HG03025 (cell line): ENCODE data around the gene EXOC8.

Experiments
- ATAC-seq: cut with Tn5 transposase; IDR thresholded peaks from one replicate; pipeline ENCODE4 v1.9.1; 2021; ENCODE audit warnings: mild to moderate bottlenecking, moderate library complexity; ENCODE audit not compliant: unreplicated experiment, low FRiP score

EXOC8 gene

GRCh38 chr1:231337472-231338269 lies at the start of gene EXOC8:
Gene EXOC8 (minus strand): TSS chr1:231337852. CDS start chr1:231337745, 107 bp downstream.
- ATAC-seq = peak; percentile 77

DNA sequence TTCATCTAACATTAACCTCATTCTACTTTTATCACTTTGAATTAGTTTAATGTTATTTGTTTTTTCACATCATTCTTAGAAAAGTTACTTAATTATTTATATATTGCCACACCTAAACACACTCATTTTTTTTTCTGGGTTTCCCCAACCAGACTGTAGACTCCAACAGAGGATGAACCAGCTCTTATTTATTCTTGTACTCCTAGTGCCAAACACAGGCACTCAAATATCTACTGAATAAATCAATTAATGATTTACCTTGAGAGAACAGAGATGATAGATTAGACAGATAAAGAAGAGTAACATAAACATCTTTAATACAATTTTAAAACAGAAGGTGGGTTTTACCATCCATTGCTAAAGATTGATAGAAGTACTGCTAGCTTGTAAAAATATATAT lies 48.8 kb upstream of the EXOC8 start:
- ATAC-seq = no peak

DNA sequence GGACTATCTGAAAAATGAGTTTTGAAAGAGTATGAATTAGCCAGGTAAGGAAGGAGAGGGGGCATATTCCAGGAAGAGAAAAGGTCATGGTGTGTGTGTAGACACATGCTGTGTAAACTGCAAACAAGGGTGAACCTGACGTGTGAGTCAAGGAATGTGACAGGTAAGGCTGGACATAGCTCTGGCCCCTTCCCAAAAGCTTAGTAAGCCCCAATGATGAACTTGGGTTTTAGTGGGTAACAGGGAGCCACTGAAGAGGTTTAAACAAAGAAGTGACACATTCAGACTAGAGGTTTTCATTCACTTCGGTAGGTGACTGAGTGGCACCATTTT lies 47.7 kb upstream of the EXOC8 start:
- ATAC-seq = no peak

GRCh38 chr1:231384696-231385415 lies 47.2 kb upstream of the EXOC8 start:
- ATAC-seq = no peak

DNA sequence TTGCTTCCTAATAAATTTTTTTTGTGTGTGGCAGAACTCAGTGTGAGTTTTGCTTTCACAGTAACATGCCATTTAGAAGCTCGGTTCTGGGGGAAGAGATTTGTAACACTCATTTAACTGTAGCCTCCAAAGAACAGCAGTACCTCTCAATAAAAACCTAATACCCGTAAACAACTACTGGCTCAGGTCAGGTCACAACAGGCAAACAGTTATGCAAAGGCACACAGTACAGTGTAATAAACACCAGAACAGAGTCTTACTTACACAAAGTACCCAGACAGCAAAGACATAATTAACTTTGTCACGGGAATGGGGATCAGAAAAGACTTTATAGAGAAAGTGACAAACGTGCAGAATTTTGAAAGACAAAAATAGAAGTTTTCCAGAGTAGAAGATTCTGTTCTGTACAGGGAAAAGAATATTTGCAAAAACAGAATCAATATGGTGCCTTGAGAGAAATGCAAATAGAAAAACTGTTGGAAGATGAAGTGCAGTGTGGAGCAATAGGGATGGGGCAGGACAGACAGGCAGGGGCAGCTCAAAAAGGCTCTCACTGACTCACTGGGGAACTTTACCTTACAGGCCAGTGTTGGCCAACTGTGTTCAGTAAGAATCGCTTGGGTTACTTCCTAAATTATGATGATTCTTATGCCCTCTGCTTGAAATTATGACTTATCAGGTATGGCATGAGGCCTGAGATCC lies 45.7 kb upstream of the EXOC8 start:
- no peak for ATAC-seq

- no peak for ATAC-seq
Measured at GRCh38 chr1:231382426-231382825, 44.8 kb upstream of the EXOC8 start.

GRCh38 chr1:231381729-231382128 lies 44.1 kb upstream of the EXOC8 start:
- ATAC-seq = no peak

GRCh38 chr1:231376875-231377549 lies 39.4 kb upstream of the EXOC8 start:
- ATAC-seq = no peak

DNA sequence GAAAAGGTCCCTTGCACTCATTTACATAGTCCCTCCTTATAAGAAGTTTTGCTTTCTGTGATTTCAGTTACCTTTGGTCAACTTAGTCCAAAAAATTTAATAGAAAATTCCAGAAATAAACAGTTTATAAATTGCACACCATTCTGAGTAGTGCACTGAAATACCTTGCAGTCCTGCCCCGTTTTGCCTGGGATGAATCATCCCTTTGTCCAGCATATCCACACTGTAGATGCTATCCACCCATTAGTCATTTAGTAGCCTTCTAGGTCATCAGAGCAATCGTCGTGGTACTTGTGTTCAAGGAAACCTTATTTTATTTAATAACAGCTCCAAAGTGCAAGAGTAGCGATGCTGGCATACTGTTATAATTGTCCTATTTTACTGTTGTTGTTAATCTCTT lies 38.4 kb upstream of the EXOC8 start:
- ATAC-seq = no peak

- ATAC-seq = no peak
Measured at GRCh38 chr1:231374394-231374793, 36.7 kb upstream of the EXOC8 start.

- no peak for ATAC-seq
Measured at GRCh38 chr1:231372501-231372900, 34.8 kb upstream of the EXOC8 start.

DNA sequence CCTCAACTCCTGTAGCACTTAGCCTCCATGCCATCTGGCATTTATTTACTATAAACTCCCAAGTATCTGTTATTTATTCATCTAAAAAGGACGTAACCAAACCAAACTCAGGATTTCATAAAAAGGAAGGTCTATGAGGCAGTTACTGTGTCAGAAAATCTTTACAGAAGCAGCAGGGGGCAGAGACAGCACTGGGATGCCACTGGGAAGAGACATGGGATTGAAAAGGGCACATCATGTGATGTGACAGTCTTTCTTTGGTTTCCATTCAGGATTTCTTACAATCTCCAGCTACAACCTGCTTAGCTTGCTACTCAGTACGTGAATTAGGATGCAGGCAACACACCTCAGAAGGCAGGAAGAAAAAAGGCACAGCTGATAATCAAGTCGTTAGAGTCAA lies 31.6 kb upstream of the EXOC8 start:
- no peak for ATAC-seq

GRCh38 chr1:231364192-231364591 lies 26.5 kb upstream of the EXOC8 start:
- no peak for ATAC-seq

GRCh38 chr1:231363624-231364023 lies 26.0 kb upstream of the EXOC8 start:
- no peak for ATAC-seq

DNA sequence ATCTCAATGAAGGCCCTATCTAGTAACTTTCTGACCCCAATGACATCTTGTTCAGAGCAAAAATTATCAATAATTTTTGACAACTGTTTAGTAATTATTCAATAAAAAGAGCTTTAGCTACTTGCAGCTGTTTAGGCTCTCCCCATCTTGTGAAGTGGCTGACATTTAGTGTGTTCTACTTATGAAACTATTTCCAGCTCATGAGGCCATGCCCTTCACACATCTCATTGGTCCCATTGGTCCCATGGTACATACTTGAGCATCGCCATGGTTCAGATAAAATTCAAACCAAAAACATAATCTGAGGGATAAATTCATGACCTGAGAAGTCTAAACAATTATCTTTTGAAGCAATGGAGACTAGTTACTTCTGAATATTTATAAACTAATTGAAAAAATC lies 24.7 kb upstream of the EXOC8 start:
- no peak for ATAC-seq

GRCh38 chr1:231359113-231359512 lies 21.5 kb upstream of the EXOC8 start:
- no peak for ATAC-seq

GRCh38 chr1:231357831-231358354 lies 20.2 kb upstream of the EXOC8 start:
- no peak for ATAC-seq

- no peak for ATAC-seq
Measured at GRCh38 chr1:231357187-231357772, 19.6 kb upstream of the EXOC8 start.

DNA sequence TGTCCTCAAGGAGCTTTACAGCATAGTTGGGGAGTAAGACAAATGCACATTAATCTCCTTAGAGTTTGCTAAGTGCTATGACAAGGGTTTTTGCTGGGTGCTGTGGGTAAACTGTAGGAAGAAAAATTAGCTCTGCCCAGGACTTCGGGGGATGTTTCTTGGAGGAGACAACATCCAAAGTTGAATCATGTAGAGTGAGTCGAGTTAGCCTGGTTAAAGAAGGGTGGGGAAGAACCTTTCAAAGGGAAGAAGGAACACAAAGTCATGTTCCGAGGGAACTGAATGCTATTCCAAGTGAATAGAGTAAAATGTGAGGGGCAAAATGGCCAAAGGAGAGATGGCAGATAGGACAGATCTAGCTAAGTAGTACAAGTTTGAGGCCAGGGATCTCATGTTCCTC lies 17.5 kb upstream of the EXOC8 start:
- no peak for ATAC-seq

GRCh38 chr1:231354330-231355020 lies 16.8 kb upstream of the EXOC8 start:
- no peak for ATAC-seq
